Adrenal gland (tissue), 5 donors: Measurements from ENCODE around the gene ELMO3.

Experiments
- CTCF ChIP-seq, 6 experiments: fragments of 450-650 bp in 4 of 6; fragments of 200-600 bp in 2 of 6; sonication (generic) in 1 of 6; IDR thresholded peaks; 1 replicate in 5 of 6; 2 replicates in 1 of 6; pipeline versions ENCODE4 v1.5.1 to v1.8.0; 2016 to 2021; ENCODE audit warnings: antibody characterized with exemption in 6 of 6, mild to moderate bottlenecking in 2 of 6, moderate library complexity in 1 of 6
- POLR2A ChIP-seq, 2 donors: fragments of 450-650 bp; IDR thresholded peaks; one replicate each; pipeline ENCODE4 v1.6.1; 2017; ENCODE audit warnings: antibody characterized with exemption in 2 of 2, mild to moderate bottlenecking in 2 of 2, moderate library complexity in 1 of 2
- donor health status: DM: no; HTN: no; CAD: no.

GRCh38 chr16:67166110-67166547 is 32.8 kb upstream of the ELMO3 start:
- no peak for TF ChIP-seq CTCF (IDR thresholded peaks at IDR 0.05)
- no peak for TF ChIP-seq POLR2A (IDR thresholded peaks at IDR 0.05)
